NCI-H128 (cell line): Measurements from ENCODE around the gene TIMM10.
A peak's percentile ranks its signal among the peaks of the same experiment; 100 is the strongest.

Experiments
- DNase-seq: peaks from one replicate; lab custom pipeline; 2025; ENCODE audit not compliant: unreplicated experiment; lab: John Stamatoyannopoulos, UW

The TIMM10 gene

DNA sequence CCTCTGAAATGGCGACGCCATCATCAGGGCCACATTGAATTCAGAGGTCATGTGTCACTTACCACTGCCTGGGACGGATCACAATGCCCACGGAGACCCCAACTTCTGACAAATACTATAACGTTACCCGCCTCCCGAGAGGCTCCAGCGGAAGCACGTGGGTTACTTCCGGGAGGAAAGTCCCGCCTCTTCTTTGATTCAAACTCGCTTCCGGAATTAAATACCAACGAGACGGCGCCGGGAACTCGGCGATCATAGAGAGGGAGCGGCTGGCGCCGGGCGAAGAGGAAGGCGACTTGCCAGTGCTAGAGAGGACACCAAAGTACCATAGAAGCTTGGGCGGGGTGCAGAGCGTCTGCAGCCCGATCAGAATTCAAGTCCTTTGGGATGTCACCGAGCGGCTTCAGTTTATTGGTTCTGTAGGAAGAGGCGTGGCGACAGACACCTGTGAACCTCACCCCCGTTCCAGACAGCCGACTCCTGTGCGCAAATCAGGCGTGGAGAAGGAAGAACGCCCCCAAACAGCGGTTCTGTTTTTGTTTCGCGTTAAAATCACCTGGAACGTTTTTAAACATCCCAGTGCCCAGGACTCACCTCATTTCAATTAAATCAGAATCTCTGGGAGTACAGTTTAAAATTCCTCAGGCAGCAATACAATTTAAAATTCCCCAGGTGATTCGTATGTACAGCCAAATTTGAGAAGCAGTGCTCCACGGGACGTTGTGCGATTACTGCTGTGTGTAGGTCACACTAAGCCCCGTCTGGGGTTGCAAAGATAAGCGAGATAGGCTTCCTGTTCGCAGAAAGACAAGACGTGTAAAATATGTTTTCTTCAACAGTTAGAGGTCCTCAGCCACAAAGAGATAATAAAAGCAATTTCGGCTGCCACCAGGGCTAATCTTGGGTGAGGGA, at the start of gene TIMM10:
TIMM10 (minus strand) TSS at position 159 of the 912 bp plus-strand sequence. CDS start 565 bp downstream, outside the sequence.
- peak; percentile 97 for DNase-seq

DNA sequence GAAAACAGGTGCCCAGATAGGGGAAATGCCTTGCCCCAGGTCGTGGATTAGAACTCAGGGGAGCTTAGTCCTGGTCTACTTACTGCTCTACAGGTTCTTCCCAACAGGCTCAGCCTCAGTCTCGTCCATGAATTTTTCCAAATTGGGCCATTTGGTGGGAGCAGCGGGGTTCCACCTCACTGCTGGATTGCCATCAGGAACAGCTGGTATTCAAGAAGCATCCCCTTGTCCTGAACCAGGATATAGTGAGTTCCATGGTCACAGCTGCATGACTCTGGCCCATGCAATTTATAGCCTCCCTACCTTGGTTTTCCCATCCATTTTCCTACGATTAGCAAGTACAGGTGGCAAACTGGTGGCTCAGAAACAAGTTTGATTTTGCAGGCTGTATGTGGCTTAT, 43.5 kb upstream of the TIMM10 start:
- no peak for DNase-seq

DNA sequence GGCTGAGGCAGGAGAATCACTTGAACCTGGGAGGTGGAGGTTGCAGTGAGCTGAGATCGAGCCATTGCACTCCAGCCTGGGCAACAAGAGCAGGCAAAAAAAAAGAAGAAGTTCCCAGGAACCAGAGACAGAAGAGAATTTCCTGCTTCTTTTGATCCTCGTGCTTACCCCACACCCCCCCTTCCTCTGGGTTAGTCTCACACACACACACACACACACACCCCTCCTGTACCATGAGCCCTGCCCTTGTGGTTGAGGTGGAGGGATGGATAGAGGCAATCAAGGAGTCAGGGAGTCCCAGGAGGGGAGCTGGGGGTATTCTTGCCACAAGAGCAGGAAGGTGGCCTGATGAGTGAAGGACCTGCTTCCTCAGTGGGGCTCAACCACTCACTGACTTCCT, 41.1 kb upstream of the TIMM10 start:
- no peak for DNase-seq

DNA sequence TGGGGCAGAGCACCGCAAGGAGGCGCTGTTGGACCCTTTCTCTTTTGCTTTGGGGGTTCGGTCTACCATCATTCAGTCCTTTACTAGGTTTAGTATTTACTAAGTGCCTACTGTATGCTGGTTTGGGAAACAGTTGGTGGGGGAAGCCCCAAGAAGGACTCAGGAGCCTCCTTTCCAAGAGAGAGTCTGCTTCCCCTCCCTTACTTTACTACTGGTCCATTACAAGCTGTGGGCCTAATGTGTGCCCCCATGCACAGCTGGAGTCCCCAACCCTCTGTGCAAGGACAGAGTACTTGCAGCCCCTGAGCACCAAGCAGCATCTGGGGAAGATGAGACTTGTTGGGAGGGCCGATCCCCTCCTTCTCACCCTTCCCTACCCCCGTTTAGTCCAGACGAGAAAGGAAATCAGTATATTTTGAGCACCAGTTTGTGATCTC, 37.8 kb upstream of the TIMM10 start:
- no peak for DNase-seq

DNA sequence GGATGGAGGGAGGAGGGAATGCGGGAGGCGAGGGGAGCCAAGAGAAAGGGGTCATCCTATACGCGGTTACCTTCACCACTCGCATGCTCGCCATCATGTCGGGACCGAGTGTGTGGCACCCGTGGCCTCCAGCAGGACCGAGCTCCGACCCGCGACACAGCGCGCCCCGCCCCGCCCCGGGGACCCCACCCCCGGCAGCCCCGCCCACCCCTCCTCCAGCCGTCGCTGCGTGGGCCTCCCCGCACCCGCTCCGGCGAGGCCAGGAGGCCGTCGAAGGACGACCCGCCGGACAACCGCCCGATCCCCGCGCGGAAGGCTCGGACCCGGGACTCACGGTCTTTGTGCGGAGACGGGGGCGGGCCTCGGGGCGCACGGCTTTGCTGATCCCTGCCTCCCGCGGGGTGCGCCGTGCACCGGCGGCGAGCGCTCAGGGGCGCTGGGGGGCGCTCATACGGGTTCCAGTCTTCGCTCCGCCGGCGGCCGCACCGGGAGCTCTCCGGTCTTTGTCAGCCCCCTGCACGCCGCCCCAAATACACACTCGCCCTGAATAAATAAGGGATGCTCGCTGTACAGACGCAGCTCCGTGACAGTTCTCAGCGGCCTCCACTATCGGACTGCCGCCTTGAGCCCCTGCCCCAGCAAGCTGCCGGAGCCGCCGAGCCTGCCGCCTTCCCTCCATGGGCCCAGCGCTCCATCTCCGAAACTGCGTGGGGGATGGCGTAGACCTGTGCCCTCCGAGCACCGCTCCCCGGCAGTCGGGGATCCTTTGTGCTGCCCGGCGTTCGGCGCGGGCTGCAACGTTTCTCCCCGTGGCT, 37.2 kb upstream of the TIMM10 start, which contains the start of gene UBE2L6:
UBE2L6 (minus strand) TSS at position 158 of the 815 bp plus-strand sequence; CDS start at position 97, 61 bp downstream.
- DNase-seq = peak; percentile 56

DNA sequence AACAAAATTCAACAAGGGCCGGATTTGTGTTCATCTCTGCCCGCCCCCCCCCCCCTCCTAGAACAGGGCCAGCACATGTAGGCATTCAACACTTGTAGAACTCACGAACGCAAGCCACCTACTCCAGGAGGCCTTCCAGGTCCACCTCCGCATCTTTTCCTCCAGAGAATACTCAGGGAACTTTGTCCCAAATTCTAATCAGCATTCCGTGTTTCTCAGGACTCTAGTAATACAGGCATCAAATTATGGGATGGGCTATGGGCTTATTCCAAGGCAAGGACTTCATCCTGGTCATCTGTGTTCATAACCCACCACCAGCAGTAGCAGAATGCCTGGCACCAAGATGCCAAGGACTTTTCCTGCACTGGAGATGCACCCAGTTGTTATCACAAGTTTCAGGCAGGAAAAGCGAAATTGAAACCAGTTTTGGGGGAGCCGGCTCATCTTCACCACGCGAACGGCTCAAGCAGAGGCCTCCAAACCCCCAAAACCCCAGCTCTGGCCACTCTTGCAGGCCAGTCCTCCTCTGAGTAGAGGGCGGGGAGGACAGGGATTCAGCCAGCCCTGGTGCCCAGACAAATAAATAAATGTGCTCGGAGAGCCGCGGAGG, 36.5 kb upstream of the TIMM10 start:
- DNase-seq = no peak

DNA sequence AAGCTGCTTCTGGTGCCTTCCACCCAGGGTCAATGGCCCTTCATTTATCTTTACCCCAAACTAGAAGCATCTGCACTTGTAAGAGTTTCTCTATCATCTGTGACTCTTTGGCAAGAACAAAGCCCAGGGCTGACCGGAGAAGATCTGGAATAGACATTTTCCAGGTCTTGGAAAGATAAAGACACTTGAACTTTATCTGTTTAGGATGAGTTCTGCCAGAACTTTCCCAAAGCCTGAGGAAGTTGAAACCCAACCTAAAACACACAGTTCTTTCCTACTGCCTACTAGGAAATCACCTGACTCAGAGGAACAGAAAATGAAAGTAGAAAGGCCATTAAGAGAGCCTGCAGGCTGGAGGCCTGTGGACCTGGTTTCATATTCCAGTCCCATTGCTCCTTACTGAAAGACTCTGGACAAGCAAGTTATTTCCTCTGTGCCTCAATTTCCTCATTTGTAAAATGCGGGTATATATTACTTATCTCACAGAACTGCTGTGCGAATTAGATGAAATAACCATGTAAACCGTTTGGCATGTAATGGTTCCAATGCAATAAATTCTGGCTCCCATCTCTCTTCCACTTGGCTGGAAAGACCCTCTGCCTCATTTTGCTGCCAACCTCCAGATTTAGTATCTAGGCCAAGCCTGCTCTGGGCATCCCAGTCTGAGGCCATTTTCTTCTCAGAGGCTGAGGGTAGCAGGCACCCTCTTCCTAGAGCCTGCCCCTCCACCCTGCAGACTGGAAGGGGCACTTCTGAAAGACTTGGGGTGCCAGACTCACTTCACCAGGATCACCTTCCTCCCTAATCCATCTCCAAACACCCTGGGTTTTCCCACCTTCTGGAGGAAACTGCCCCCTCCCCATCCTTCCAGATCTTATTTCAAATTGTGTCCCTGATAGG, 35.7 kb upstream of the TIMM10 start:
- DNase-seq = no peak

GRCh38 chr11:57562596-57562995, 32.0 kb upstream of the TIMM10 start:
- DNase-seq = no peak

GRCh38 chr11:57560146-57560545, 29.6 kb upstream of the TIMM10 start:
- DNase-seq = no peak

GRCh38 chr11:57556041-57556440, 25.5 kb upstream of the TIMM10 start:
- DNase-seq = no peak

DNA sequence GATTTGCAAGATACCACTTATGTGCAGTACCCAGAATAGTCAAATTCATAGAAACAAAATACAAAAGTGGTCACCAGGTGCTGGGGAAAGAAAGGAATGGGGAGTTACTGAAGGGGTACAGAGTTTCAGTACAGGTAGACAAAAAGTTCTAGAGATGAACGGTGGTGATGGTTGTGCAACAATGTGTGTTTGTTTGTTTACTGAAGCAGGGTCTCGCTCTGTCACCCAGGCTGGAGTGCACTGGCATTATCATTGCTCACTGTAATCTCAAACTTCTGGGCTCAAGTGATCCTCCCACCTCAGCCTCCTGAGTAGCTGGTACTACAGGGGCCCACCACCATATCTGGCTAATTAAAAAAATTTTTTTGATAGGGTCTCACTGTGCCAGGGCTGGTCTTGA, 24.8 kb upstream of the TIMM10 start:
- no peak for DNase-seq

DNA sequence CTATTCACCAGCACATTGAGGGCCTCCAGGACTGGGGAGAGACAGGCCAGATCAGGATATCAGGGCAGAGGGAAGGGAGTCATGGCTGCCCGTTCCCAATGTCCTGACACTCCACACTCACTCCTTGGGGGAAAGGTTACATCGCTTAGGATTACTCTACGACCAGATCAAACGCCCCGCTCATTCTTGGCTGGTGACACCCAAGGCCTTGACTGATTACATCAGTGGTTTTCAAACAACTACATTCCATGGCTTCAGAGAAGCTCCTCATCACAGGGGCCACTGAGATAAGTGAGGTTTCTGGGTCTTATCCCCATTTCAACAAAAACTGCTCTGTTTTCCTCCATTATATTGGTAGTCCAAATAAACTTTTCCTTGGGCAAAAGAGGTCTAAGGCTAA, 21.9 kb upstream of the TIMM10 start:
- DNase-seq = no peak

DNA sequence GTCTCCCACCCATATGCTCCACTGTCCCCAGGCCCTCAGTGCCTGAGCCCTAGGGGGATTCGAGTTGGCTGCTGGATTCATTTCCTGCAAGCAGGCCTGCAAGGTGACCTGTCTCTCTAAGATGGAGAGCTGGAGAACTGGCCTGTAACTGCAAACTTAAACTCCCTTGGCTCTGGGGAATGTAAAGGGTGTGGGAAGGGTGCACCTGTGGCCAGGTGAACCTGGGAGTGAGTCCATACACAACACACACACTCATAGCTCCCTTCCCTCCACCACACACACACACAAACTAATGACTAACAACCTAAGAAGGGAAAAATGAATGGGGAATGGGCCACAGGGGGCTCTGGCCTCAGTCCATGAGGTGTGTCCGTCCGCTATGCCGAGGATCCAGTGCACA, 21.4 kb upstream of the TIMM10 start:
- DNase-seq = no peak

- DNase-seq = no peak
These were observed 19.4 kb upstream of the TIMM10 start for GRCh38 chr11:57549983-57550382.

DNA sequence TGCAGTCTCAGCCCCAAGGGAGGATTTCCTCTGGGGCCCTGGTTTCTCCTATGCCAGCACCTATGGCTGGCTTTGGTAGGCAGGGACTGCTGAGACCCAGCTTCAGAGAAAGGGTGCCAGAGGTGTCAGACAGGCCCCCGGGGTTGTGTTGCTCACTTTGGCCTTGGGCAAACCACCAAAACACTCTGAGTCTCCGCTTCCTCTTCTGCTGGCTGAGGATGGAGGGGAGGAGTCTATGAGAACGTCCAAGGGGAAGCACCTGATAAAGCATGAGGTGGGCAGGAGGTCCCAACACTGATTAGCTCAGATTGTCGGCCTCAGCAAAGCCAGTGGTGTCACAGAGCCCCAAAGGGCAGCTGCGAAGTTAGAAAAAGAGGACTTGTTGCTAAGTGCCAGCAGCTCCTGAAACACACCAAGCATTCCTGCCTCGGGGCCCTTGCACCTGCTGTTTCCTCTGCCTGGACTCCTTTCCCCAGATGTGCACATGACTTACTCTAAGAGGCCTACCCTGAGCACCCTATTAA, 17.4 kb upstream of the TIMM10 start:
- DNase-seq = no peak

DNA sequence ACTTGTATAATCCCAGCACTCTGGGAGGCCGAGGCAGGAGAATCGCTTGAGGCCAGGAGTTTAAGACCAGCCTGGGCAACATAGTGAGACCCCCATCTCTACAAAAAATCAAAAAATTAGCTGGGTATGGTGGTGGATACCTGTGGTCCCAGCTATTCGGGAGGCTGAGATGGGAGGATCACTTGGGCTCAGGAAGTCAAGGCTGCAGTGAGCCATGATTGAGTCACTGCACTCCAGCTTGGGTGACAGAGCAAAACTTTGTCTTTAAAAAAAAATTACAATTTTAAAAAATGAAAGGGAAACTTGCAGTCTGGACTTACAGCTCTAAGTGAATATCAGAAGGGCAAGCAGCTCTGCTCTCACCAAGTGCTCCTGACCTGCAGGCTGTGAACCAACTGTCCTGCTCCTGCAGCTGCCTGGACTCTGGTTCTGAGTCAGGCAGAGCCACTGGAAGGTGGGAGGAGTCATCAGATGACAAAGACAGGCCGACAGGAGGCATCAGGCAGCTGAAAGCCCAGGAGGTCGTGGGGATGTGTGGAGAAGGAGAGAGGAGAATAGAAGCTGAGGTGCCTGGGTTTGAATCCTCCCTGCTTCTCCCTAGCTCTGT, 16.4 kb upstream of the TIMM10 start:
- DNase-seq = no peak

DNA sequence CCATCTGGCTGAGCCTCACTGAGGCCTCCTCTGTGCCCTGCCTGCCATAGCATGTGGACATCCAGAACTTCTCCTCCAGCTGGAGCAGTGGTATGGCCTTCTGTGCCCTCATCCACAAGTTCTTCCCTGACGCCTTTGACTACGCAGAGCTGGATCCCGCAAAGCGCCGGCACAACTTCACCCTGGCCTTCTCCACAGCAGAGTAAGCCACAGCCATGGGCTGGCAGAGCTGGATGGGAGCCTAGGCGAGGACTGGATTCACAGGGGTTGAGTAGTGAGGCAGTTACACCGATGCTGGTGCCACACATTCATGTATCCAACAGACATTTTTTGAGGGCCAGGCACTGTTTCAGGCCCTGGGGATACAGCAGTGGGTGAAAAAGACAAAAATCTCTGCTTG, 15.9 kb upstream of the TIMM10 start:
- DNase-seq = no peak

- DNase-seq = no peak
These were observed 15.3 kb upstream of the TIMM10 start for GRCh38 chr11:57545883-57546282.

DNA sequence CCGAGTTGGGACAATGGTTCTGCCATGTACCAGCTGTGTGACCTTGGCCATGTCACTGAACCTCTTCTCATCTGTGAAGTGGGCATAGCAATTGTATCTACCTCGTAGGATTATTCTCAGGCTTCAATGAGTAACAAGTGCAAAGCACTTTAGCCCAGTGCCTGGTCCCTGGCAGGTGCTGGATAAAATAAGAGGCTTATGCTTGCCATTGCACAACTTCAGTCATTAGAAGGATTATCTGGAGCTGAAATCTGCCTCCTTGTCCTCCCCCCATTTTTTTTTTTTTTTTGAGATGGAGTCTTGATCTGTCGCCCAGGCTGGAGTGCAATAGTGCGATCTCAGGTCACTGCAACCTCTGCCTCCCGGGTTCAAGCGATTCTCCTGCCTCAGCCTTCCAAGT, 14.0 kb upstream of the TIMM10 start:
- DNase-seq = no peak

- DNase-seq = no peak
These were observed 13.0 kb upstream of the TIMM10 start for GRCh38 chr11:57543593-57543992.
